ENCODE data around the gene REELD1. TPM values are rescaled to one million over a fixed set of nuclear protein-coding genes. Genes with fewer than 3 reads are reported as not detected.
A peak's percentile ranks its signal among the peaks of the same experiment; 100 is the strongest.

REELD1 gene
- total RNA-seq, 2 experiments from 2014 or later: not detected

DNA sequence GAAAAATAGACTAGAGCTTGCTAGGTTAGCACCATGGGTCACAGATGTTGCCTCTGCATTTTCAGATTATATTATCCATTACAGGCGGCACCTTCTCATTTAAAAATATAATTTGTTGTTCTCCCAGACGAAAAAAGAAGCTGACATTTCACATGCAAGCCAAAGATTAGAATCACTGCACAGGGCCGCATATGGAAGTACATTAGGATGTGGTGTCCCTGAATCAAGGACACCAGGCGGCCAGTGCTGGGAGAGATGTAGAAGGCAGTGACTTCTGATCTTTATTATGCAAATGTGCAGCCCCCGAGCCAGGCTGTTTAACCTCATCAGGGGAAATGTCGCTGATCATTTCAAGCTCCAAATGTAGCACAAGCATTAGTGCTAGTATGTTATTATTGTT is 22.8 kb downstream of the REELD1 start:
- H3K27ac Mint-ChIP-seq: no peak overlapping the region
- H3K27me3 Mint-ChIP-seq: no peaks in the 10 kb centered on the region
- ChIA-PET CTCF (no interaction called here), POLR2A (no interaction called here)
- H3K4me1 Mint-ChIP-seq: peaks cover 3% of the 10 kb centered on the region
- no peak overlapping the region for H3K4me3 Mint-ChIP-seq
- no peak for DNase-seq
- H3K9me3 Mint-ChIP-seq: no peaks in the 10 kb centered on the region
- no peaks in the 10 kb centered on the region for H3K36me3 Mint-ChIP-seq (ENCODE audit: low read depth)

GRCh38 chr4:146238107-146238506 is 23.8 kb downstream of the REELD1 start:
- H3K4me1 Mint-ChIP-seq: peaks cover 6% of the 10 kb centered on the region
- no peaks in the 10 kb centered on the region for H3K36me3 Mint-ChIP-seq (ENCODE audit: low read depth)
- ChIA-PET POLR2A (no interaction called here), CTCF (no interaction called here)
- H3K27me3 Mint-ChIP-seq: no peaks in the 10 kb centered on the region
- DNase-seq: no peak
- no peak overlapping the region for H3K4me3 Mint-ChIP-seq
- no peak overlapping the region for H3K27ac Mint-ChIP-seq
- no peaks in the 10 kb centered on the region for H3K9me3 Mint-ChIP-seq

- H3K4me1 Mint-ChIP-seq: peaks cover 9% of the 10 kb centered on the region
- peak overlapping the region; percentile 46 for H3K4me3 Mint-ChIP-seq
- POLR2A ChIA-PET: no interaction called here
- CTCF ChIA-PET: no interaction called here
- H3K9me3 Mint-ChIP-seq: no peaks in the 10 kb centered on the region
- no peaks in the 10 kb centered on the region for H3K36me3 Mint-ChIP-seq (ENCODE audit: low read depth)
- peak overlapping the region; percentile 28 for H3K27ac Mint-ChIP-seq
- peak; percentile 43 for DNase-seq
- no peaks in the 10 kb centered on the region for H3K27me3 Mint-ChIP-seq
These were observed 29.0 kb downstream of the REELD1 start for GRCh38 chr4:146243141-146243882.

- H3K4me1 Mint-ChIP-seq: peaks cover 9% of the 10 kb centered on the region
- no peaks in the 10 kb centered on the region for H3K27me3 Mint-ChIP-seq
- H3K9me3 Mint-ChIP-seq: no peaks in the 10 kb centered on the region
- H3K27ac Mint-ChIP-seq: no peak overlapping the region
- no peak for DNase-seq
- CTCF ChIA-PET: interaction anchor here (0.9 to 1.2 kb wide), 2 partner anchors 16 to 279 kb away, joined by 3 read pairs; no protein-coding TSS in a partner anchor
- H3K36me3 Mint-ChIP-seq (ENCODE audit: low read depth): no peaks in the 10 kb centered on the region
- no peak overlapping the region for H3K4me3 Mint-ChIP-seq
- POLR2A ChIA-PET: no interaction called here
These were observed 29.5 kb downstream of the REELD1 start for GRCh38 chr4:146243883-146244277.

DNA sequence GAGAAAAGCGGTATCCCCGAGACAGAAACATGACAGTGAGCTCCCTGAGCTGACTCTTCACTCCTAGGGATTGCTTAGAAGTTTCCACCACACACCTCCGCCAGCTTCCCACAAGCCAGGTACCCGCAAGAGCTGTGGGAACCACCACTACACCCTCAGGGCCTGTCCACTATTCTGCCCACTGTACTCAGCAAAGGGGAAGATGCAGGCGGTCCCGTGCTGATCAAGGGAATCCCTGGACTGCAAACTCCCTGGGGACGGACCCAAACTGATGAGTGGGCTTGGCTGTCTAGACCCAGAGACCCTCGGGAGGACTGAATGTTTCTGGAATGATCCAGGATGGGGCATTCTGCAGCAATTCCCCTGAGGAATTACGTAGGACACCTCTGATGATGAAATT is 30.2 kb downstream of the REELD1 start:
- no peak overlapping the region for H3K27ac Mint-ChIP-seq
- DNase-seq: no peak
- H3K36me3 Mint-ChIP-seq (ENCODE audit: low read depth): no peaks in the 10 kb centered on the region
- CTCF ChIA-PET: interaction anchor here (0.5 to 1.2 kb wide), 4 partner anchors 8 to 278 kb away, joined by 3 read pairs; no protein-coding TSS in a partner anchor
- H3K27me3 Mint-ChIP-seq: no peaks in the 10 kb centered on the region
- no peak overlapping the region for H3K4me3 Mint-ChIP-seq
- no peaks in the 10 kb centered on the region for H3K9me3 Mint-ChIP-seq
- peaks cover 9% of the 10 kb centered on the region for H3K4me1 Mint-ChIP-seq
- POLR2A ChIA-PET: no interaction called here

- CTCF ChIA-PET: interaction anchor here (0.8 to 1.2 kb wide), 2 partner anchors 14 to 150 kb away, joined by 3 read pairs; no protein-coding TSS in a partner anchor
- H3K4me1 Mint-ChIP-seq: peaks cover 9% of the 10 kb centered on the region
- DNase-seq: no peak
- no peaks in the 10 kb centered on the region for H3K27me3 Mint-ChIP-seq
- POLR2A ChIA-PET: no interaction called here
- H3K9me3 Mint-ChIP-seq: no peaks in the 10 kb centered on the region
- no peak overlapping the region for H3K27ac Mint-ChIP-seq
- H3K4me3 Mint-ChIP-seq: no peak overlapping the region
- H3K36me3 Mint-ChIP-seq (ENCODE audit: low read depth): no peaks in the 10 kb centered on the region
These were observed 30.9 kb downstream of the REELD1 start for GRCh38 chr4:146245246-146245645.

DNA sequence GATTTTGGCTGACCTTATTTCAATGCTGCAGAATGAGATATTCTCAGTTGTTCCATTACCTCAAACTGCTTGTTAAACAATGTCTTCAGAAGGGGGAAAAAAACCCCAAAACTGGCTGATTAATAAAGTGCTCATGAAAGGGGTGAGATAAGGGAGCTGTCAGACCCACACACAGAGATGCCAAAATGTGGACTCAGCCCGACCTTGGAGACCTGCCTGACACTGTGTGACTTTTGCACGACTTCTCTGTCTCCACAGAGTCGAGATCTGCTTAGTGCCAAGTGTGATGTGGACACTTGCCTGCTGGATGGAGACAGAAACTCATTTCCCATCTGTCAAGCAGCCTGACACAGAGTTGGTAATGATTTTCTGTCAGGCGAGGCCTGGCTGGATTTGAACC is 31.5 kb downstream of the REELD1 start:
- CTCF ChIA-PET: interaction anchor here (0.8 kb wide), 1 partner anchor 151 kb away, joined by 3 read pairs; no protein-coding TSS in a partner anchor
- no peaks in the 10 kb centered on the region for H3K9me3 Mint-ChIP-seq

GRCh38 chr4:146246381-146246780 is 32.0 kb downstream of the REELD1 start:
- H3K27me3 Mint-ChIP-seq: no peaks in the 10 kb centered on the region
- ChIA-PET CTCF (no interaction called here), POLR2A (no interaction called here)
- no peak overlapping the region for H3K27ac Mint-ChIP-seq
- H3K9me3 Mint-ChIP-seq: no peaks in the 10 kb centered on the region
- no peak for DNase-seq
- H3K4me3 Mint-ChIP-seq: no peak overlapping the region
- peaks cover 9% of the 10 kb centered on the region for H3K4me1 Mint-ChIP-seq
- H3K36me3 Mint-ChIP-seq (ENCODE audit: low read depth): no peaks in the 10 kb centered on the region

More for the DNA sequence above, 31.5 kb downstream of the REELD1 start:
- POLR2A ChIA-PET: no interaction called here
- no peaks in the 10 kb centered on the region for H3K27me3 Mint-ChIP-seq
- H3K36me3 Mint-ChIP-seq (ENCODE audit: low read depth): no peaks in the 10 kb centered on the region
- H3K4me3 Mint-ChIP-seq: no peak overlapping the region
- H3K27ac Mint-ChIP-seq: no peak overlapping the region
- H3K4me1 Mint-ChIP-seq: peaks cover 9% of the 10 kb centered on the region
- DNase-seq: no peak

- Mint-ChIP-seq H3K36me3 (ENCODE audit: low read depth) (no peaks in the 10 kb centered on the region), H3K27me3 (no peaks in the 10 kb centered on the region), H3K27ac (no peak overlapping the region), H3K4me1 (peaks cover 6% of the 10 kb centered on the region), H3K9me3 (no peaks in the 10 kb centered on the region), H3K4me3 (no peak overlapping the region)
- DNase-seq: no peak
- ChIA-PET CTCF (no interaction called here), POLR2A (no interaction called here)
These were observed 33.0 kb downstream of the REELD1 start for GRCh38 chr4:146247356-146247755.

GRCh38 chr4:146252969-146253611 is 38.8 kb downstream of the REELD1 start:
- DNase-seq: no peak
- Mint-ChIP-seq H3K4me3 (no peak overlapping the region), H3K9me3 (no peaks in the 10 kb centered on the region), H3K36me3 (ENCODE audit: low read depth) (no peaks in the 10 kb centered on the region), H3K27ac (no peak overlapping the region), H3K4me1 (no peaks in the 10 kb centered on the region), H3K27me3 (no peaks in the 10 kb centered on the region)
- POLR2A ChIA-PET: no interaction called here
- CTCF ChIA-PET: interaction anchor here (1.4 kb wide), 1 partner anchor 9 kb away, joined by 3 read pairs; no protein-coding TSS in a partner anchor

GRCh38 chr4:146255463-146255862 is 41.1 kb downstream of the REELD1 start:
- H3K4me3 Mint-ChIP-seq: no peak overlapping the region

DNA sequence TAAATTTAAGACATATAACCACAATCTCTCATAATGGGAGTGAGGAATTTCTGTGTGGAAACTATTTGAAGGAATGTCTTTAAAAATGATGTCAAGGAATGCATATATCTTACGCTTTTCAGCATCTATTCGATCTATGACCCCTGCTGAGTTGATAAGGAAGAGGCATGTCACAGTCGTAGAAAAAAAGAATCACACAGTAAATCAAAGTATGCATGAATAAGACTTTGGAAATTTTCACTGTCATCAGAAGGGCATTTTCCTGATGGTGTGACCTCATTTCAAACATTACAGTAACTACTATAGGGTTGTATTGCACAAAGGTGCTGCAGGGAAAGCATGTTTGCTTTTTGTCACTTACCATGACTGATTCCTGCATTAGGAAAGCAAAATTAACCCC is 41.5 kb downstream of the REELD1 start:
- no peaks in the 10 kb centered on the region for H3K4me1 Mint-ChIP-seq
- no peak for DNase-seq
- no peak overlapping the region for H3K4me3 Mint-ChIP-seq
- H3K27me3 Mint-ChIP-seq: no peaks in the 10 kb centered on the region
- no peaks in the 10 kb centered on the region for H3K36me3 Mint-ChIP-seq (ENCODE audit: low read depth)
- H3K9me3 Mint-ChIP-seq: no peaks in the 10 kb centered on the region
- no peak overlapping the region for H3K27ac Mint-ChIP-seq
- POLR2A ChIA-PET: no interaction called here
- CTCF ChIA-PET: no interaction called here

More at GRCh38 chr4:146255463-146255862, 41.1 kb downstream of the REELD1 start:
- CTCF ChIA-PET: no interaction called here
- H3K27ac Mint-ChIP-seq: no peak overlapping the region
- no peaks in the 10 kb centered on the region for H3K36me3 Mint-ChIP-seq (ENCODE audit: low read depth)
- DNase-seq: no peak
- POLR2A ChIA-PET: no interaction called here
- H3K27me3 Mint-ChIP-seq: no peaks in the 10 kb centered on the region
- no peaks in the 10 kb centered on the region for H3K4me1 Mint-ChIP-seq
- H3K9me3 Mint-ChIP-seq: no peaks in the 10 kb centered on the region

DNA sequence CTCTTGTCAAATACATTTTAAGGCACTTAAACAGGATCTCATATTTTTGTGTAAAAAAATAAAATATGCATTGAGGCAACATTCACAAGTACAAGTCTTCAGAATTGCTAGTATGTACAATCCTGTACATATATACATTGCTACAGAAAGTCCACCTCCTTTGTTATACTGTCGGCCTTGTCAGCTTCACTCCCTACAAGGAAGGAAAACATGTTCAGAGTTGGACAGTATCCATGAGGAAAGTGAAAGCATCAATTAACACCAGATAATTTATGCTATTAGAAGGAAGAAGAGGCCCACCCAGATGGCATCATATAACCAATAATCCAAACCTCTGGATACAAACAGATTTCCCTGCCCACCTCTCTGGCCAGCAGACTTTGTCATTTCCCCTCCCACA is 42.0 kb downstream of the REELD1 start:
- ChIA-PET POLR2A (no interaction called here), CTCF (no interaction called here)
- Mint-ChIP-seq H3K27ac (no peak overlapping the region), H3K36me3 (ENCODE audit: low read depth) (no peaks in the 10 kb centered on the region), H3K27me3 (no peaks in the 10 kb centered on the region), H3K4me3 (no peak overlapping the region), H3K9me3 (no peaks in the 10 kb centered on the region), H3K4me1 (no peaks in the 10 kb centered on the region)
- DNase-seq: no peak

- Mint-ChIP-seq H3K4me3 (no peak overlapping the region), H3K27me3 (no peaks in the 10 kb centered on the region), H3K9me3 (no peaks in the 10 kb centered on the region), H3K36me3 (ENCODE audit: low read depth) (no peaks in the 10 kb centered on the region), H3K4me1 (no peaks in the 10 kb centered on the region), H3K27ac (no peak overlapping the region)
- CTCF ChIA-PET: no interaction called here
- DNase-seq: no peak
- POLR2A ChIA-PET: no interaction called here
These were observed 43.2 kb downstream of the REELD1 start for GRCh38 chr4:146257511-146257910.
